Kidney epithelial cell (primary cell): ENCODE data around the gene VILL. TPM values are rescaled to one million over a fixed set of nuclear protein-coding genes. Genes with fewer than 3 reads are reported as not detected.

Experiments used
- DNase-seq: peaks from one replicate; pipeline ENCODE4 v3.0.0-alpha.2; 2010; ENCODE audit warnings: low read depth
- H3K27me3 ChIP-seq: 2 replicates; pipeline ENCODE4 v1.6.0; 2011; ENCODE audit warnings: low read length; ENCODE audit not compliant: control insufficient read depth, insufficient read depth
- H3K36me3 ChIP-seq: 2 replicates; pipeline ENCODE4 v1.5.1; 2011; ENCODE audit warnings: low read length; ENCODE audit not compliant: control insufficient read depth, insufficient read depth
- H3K4me3 ChIP-seq: 2 replicates; pipeline ENCODE4 v1.5.1; 2011; ENCODE audit warnings: low read depth, mild to moderate bottlenecking, control low read depth, low read length
- CTCF ChIP-seq: IDR thresholded peaks from 2 replicates; pipeline ENCODE4 v1.5.1; 2011; ENCODE audit warnings: mild to moderate bottlenecking, moderate library complexity, low read length, control low read depth, inconsistent platforms; ENCODE audit not compliant: insufficient read depth, poor library complexity, severe bottlenecking
- total RNA-seq: library from RNA; depleted of rRNA; stranded (reverse); fragments of >200 nt; gene quantifications from 2 replicates; pipeline ENCODE4 v1.2.3, GENCODE V29; 2015

Gene VILL
- total RNA-seq, 1 donor from 2014 or later, result 7.8 TPM

DNA sequence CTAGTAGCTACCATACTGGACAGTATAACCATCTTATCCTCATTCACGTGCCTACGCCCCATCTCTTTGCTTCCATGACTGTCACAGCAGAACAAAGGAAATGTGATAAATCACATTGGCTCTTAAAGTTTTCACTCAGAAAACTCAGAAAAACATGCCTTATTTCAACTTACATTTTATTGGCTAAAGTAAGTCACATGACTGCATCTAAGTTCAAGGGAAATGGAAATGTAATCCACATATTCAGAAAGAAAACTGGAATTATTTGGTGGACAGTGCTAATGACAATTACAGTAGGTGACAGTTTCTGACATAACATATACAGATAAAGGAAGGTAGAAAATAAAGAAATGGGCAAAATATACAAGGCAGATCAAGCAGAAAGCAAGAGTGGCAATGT is 37.4 kb upstream of the VILL start:
- Histone ChIP-seq H3K4me3 (no peak overlapping the region), H3K27me3 (no peaks in the 10 kb centered on the region), H3K36me3 (no peaks in the 10 kb centered on the region)
- DNase-seq, result no peak
- TF ChIP-seq CTCF, result no peak

GRCh38 chr3:37953707-37954394 is 36.7 kb upstream of the VILL start:
- DNase-seq, result no peak
- Histone ChIP-seq H3K36me3 (no peaks in the 10 kb centered on the region), H3K4me3 (no peak overlapping the region), H3K27me3 (no peaks in the 10 kb centered on the region)
- no peak for TF ChIP-seq CTCF

DNA sequence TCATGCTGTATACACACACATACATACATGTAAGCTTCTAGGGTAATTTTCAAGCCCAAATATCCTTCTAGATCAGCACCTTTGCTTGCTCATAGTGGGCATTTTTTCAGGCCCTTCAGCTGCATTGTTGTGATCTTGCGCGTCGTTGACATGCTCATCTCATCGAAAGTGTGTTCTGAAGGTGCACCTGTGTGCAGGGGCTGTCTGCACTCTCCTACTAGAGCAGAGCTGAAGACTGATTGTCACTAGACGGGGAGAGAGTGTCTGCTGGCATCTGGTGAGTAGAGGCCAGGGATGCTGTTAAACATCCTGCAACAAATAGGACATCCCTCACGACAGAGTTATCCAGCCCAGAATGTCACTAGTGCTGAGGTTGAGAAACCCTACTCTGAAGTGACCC is 35.7 kb upstream of the VILL start:
- Histone ChIP-seq H3K36me3 (no peaks in the 10 kb centered on the region), H3K4me3 (no peak overlapping the region)
- DNase-seq, result no peak

GRCh38 chr3:37955918-37956707 is 34.5 kb upstream of the VILL start:
- TF ChIP-seq CTCF, result no peak
- no peak overlapping the region for H3K4me3 ChIP-seq
- H3K27me3 ChIP-seq, result no peaks in the 10 kb centered on the region
- DNase-seq, result no peak
- H3K36me3 ChIP-seq, result no peaks in the 10 kb centered on the region

More for the DNA sequence above, 35.7 kb upstream of the VILL start:
- H3K27me3 ChIP-seq, result no peaks in the 10 kb centered on the region
- TF ChIP-seq CTCF, result no peak

DNA sequence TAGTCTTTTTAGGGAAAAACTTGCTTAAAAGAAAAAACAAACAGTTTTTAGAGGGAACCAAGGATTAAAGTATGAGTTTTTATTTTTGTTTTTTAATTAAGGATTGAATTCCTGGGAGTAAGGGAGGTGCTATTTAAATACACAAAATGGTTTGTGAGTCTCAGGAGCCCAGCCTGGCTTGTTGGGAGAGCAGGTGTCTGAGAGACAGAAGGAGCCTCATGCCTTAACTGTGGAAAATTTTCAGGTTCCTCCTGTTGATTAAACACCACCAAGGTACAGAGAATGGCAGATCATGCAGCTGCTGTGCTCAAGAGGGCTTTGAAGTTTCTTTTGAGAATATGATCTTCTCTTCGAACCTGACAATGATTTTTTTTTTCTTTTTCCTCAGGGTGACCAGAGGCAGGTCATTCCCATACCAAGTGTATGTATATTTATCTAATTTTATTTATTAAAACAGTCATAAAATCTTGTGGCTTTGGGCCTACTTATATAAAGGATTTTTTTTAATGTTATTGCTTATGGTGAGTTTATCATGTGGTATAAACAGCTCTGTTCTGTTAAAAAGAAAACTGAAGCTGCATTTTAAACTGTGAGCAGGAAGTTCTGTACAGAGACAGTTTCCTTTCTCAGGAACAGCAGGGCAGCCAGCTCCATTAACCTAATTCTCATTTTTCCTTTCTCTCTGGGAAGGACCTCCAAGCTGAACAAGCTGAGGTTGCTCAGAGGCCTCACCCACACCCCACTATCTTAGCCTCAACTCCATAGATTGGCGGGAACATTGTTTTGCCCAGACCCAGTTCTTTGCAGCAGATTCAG is 33.7 kb upstream of the VILL start:
- Histone ChIP-seq H3K4me3 (no peak overlapping the region), H3K36me3 (no peaks in the 10 kb centered on the region), H3K27me3 (no peaks in the 10 kb centered on the region)
- TF ChIP-seq CTCF, result no peak
- DNase-seq, result no peak
